Amniotic epithelial cell (primary cell): ENCODE results near the gene USP19.

Experiments used
- DNase-seq: peaks from one replicate; pipeline ENCODE4 v3.0.0-alpha.2; 2010; ENCODE audit warnings: low read depth

Gene USP19

GRCh38 chr3:49134471-49135265, 14.0 kb upstream of the USP19 start:
- no peak for DNase-seq

- peak; percentile 88 for DNase-seq
These were observed 12.8 kb upstream of the USP19 start for GRCh38 chr3:49133226-49133951.

GRCh38 chr3:49132437-49133225, 12.0 kb upstream of the USP19 start, which contains the start of gene LAMB2:
Gene LAMB2, minus strand, starts transcription at chr3:49133050. Its CDS starts 183 bp downstream, at chr3:49132867.
- peak; percentile 69 for DNase-seq

- DNase-seq = no peak
These were observed 11.4 kb upstream of the USP19 start for GRCh38 chr3:49132073-49132436.

GRCh38 chr3:49131576-49131975, 11.0 kb upstream of the USP19 start:
- DNase-seq = no peak

GRCh38 chr3:49131040-49131439, 10.4 kb upstream of the USP19 start:
- no peak for DNase-seq

- DNase-seq = no peak
These were observed 4.5 kb upstream of the USP19 start for GRCh38 chr3:49124991-49125670.

- no peak for DNase-seq
These were observed 3.6 kb upstream of the USP19 start for GRCh38 chr3:49124203-49124602.

GRCh38 chr3:49123687-49124086, 3.1 kb upstream of the USP19 start:
- no peak for DNase-seq

- no peak for DNase-seq
These were observed 2.4 kb upstream of the USP19 start for GRCh38 chr3:49122886-49123545.

- DNase-seq = no peak
These were observed 1.8 kb upstream of the USP19 start for GRCh38 chr3:49122451-49122850.

- no peak for DNase-seq
These were observed 1.4 kb upstream of the USP19 start for GRCh38 chr3:49122022-49122421.

- DNase-seq = no peak
These were observed 611 bp upstream of the USP19 start for GRCh38 chr3:49121132-49121736.

- DNase-seq = no peak
These were observed 556 bp downstream of the USP19 start for GRCh38 chr3:49120096-49120437.

GRCh38 chr3:49119439-49119838, 1.2 kb downstream of the USP19 start:
- peak; percentile 29 for DNase-seq

- DNase-seq = no peak
These were observed 1.6 kb downstream of the USP19 start for GRCh38 chr3:49119036-49119435.

- no peak for DNase-seq
These were observed 8.4 kb downstream of the USP19 start for GRCh38 chr3:49112262-49112661.

- DNase-seq = no peak
These were observed 9.3 kb downstream of the USP19 start for GRCh38 chr3:49111347-49111746.

- no peak for DNase-seq
These were observed 9.8 kb downstream of the USP19 start for GRCh38 chr3:49110780-49111179.

- DNase-seq = no peak
These were observed 12.3 kb downstream of the USP19 start for GRCh38 chr3:49108346-49108745.
